GM19468 (cell line): ENCODE measurements around the gene ADAM12.

Experiments used
- ATAC-seq: cut with Tn5 transposase; IDR thresholded peaks from one replicate; pipeline ENCODE4 v1.9.1; 2021; ENCODE audit warnings: mild to moderate bottlenecking, moderate library complexity, moderate number of reproducible peaks; ENCODE audit not compliant: unreplicated experiment; ENCODE audit errors: extremely low read depth

The ADAM12 gene

DNA sequence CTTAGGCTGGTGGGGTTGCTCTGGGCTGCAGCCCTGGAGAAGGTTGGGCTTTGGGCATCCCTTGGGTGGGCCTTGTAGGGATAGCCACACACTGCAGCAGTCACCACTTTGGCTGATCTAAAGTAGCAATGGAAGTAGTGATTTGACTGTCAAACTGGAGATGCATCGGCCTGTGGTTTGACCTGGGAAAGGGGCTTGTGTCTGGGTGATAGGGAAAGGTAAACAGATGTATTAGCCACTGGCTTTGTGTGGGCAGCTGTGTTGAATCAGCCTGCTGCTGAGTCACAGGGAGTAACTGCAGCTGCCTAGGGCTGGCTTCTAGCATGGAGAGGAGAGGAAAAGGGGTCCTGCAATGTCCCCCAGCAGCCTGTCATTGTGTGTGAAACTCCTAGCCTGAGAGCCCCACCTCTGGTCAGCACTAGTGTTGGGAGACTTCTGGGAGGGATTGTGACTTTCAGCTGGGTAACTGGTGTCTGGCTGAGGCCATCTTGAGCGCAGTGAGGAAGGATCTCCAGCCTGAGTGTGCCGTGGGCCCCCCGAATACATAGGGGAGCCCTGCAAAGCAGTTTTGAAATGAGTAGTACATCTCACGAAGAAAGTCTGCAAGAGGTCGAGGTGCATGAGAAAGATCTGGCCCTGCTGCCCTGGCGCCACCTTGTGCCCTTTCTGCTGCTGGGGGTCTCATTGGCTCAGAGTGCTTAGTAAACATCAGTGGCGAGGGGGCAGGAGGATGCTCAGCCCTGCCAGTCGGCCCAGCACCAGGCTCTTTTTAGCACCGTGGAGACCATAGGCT lies 374.6 kb downstream of the ADAM12 start:
- ATAC-seq = no peak

DNA sequence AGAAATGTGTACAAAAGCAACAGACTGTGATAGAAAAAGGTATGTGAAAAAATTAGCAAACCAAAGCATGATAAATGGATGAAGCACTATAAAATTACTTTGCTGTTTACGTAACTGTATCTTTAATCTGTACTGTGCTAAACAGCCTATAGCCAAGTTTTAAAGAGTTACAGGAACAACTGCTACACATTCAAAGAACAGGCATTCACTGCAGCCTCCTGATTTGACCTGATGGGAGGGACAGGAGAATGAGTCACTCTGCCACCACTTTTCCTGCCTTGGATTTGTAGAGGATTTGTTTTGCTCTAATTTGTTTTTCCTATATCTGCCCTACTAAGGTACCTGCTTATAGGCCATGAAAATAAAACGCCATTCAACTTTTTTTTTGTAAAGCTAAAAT lies 375.8 kb downstream of the ADAM12 start:
- no peak for ATAC-seq

DNA sequence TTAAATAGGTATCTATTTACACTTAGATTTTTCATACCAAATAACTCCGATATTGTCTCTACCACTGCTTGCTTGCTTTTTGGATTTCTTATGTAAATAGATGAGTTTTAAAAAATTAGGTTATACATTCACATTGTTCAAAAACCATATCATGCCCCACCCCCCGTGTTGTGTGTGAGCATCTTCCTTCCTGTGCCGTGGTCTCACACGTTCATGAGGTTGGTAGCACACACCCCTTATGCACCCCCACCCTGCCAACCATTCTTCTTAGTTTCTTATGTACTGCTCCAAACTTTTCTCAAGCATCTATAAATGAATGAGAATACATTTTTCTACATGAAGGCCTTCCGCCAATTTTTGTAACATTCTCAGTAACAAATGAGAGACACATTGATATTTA lies 376.3 kb downstream of the ADAM12 start:
- no peak for ATAC-seq

GRCh38 chr10:126009650-126010049 lies 378.6 kb downstream of the ADAM12 start:
- no peak for ATAC-seq

- ATAC-seq = no peak
Measured at GRCh38 chr10:126006906-126007305, 381.4 kb downstream of the ADAM12 start.

DNA sequence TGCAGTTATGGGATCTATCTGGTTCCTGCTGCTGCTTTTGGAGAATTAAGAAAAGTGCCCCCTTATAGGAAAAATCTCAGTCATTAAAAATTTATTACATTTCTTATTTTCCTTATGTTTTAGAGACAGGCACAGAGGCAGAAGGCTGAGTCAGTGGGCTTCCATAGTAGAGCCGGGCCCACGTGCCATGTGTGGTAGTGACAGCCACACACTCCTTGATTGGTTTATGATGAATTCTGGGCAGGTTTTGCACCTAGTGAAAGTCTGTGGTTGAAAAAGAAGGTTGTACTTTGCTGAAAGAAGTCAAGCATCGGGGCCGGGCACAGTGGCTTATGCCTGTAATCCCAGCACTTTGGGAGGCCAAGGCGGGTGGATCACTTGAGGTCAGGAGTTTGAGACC lies 382.0 kb downstream of the ADAM12 start:
- ATAC-seq = no peak

DNA sequence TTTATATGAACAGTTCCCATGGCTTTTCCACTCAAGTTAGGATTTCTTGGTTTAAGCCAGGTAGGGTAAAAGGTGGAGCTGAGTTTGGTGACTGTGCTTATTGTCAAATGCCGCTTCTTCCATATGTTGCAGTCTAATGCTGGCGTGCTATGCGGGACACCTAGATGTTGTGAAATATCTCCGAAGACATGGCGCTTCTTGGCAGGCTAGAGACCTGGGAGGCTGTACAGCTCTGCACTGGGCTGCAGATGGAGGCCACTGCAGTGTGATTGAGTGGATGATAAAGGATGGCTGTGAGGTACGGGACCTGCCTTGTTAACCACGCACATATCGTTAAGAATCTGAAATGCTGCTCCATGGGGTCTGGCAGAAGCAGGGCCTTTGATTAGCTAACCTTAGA lies 383.5 kb downstream of the ADAM12 start:
- no peak for ATAC-seq

DNA sequence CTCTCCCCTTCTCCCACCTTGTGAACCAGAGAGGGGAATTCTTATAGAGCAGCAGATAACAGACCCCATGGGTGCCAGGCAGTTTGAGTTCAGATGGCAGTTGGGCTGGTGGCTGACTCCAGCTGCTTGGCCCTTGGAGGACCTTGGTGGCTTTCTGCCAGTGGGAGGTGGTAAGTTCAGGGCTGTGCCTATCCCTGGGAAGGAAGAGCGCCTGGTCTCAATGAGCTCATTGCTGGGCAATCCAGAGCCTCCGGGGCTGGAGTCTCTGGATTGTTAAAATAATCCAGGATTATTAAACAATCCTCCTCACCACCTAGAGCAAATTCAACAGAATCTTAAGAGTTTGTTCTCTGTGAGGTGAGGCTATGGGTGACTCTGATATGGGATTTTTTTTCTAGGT lies 386.7 kb downstream of the ADAM12 start:
- no peak for ATAC-seq

- ATAC-seq = no peak
Measured at GRCh38 chr10:125999694-126000093, 388.6 kb downstream of the ADAM12 start.

DNA sequence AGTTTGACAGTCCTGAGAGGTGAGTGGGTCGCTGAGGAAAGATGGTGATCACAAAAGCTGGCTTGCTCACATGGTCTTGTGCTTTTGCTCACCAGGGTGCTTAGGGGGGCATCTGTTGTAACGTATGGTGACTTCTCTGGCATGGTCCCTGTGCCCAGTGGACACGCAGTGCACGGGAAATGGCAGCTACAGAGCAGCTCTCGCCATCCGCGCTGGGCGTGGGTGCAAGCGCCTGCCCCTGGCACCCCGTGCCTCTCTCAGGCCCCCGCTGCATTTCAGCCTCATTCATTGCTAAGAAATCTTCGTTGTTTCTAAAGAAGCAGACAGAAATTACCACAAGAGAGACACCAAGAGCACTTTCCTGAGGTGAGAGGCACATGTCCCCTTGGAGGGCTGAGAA lies 390.7 kb downstream of the ADAM12 start:
- no peak for ATAC-seq

GRCh38 chr10:125995726-125996304 lies 392.5 kb downstream of the ADAM12 start:
- no peak for ATAC-seq

GRCh38 chr10:125994601-125995000 lies 393.7 kb downstream of the ADAM12 start:
- ATAC-seq = no peak

- no peak for ATAC-seq
Measured at GRCh38 chr10:125992254-125992653, 396.0 kb downstream of the ADAM12 start.

DNA sequence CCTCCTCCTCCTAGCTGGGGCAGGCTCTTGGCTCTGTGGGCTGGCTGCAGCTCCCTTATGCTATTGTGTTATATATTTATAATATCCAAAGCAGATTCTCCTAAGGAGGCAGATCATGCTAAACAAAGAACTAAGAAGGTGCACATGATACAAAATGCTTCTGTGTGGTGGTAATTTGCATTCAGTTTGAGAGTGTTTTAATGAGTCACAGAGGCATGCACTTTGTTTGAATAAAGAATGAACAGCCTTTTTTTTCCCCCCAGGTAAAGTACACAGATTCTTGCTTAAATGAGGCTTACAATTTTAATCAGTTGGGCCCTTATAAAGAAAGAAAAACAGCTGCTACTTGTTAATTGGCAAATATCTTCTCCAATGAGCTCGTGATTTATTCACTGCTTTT lies 396.9 kb downstream of the ADAM12 start:
- ATAC-seq = no peak

GRCh38 chr10:125990974-125991373 lies 397.3 kb downstream of the ADAM12 start:
- ATAC-seq = no peak

- ATAC-seq = no peak
Measured at GRCh38 chr10:125989791-125990190, 398.5 kb downstream of the ADAM12 start.

DNA sequence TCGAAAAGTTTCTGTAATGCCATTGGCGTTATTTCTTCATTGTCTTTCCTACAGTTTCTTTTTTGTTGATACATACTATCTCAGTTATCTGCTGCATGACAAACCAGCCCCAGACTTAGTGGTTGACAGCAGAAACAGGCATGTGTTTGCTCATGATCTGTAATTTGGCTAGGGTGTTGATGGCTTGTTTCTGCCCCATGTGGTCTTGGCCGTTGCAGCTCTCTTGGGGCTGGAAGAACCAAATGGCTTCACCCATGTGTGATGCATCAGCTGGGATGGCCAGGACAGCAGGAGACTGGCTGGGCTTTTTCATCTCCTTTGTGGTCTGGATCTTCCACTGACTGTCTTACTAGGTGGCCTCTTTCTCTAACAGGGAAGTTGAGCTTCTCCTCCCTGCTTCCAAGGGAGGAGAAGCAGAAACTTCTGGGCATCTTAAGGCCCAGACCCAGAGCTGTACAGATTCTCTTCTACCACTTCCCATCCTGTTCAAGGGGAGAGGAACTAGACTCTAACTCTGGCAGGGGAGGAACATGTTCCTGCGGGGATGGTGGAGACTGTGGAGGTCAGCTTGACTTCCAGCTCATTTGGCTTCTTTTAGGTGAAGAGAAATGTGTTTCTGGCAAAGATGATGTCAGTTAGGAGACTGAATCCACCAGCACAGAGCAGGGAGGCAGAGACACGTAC lies 402.6 kb downstream of the ADAM12 start:
- ATAC-seq = no peak

GRCh38 chr10:125984865-125985495 lies 403.3 kb downstream of the ADAM12 start:
- ATAC-seq = no peak

DNA sequence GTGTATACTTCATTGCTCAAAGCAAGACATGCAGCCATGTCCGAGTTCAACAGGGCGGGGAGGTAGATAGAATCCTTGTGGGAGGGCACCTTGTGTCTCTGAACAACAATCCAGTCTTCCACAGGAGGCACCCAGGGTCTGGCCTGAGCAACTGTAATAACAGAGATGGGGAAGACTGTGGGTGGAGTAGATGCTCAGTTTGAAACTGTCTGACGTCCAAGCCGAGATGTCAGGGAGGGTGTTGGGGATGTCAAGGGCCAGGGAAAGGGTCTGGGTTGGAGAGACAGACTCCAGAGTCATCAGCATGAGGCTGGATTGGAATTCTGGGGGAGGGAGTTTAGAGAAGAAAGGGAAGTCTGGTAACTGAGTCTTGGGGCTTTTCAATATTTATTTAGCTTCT lies 403.9 kb downstream of the ADAM12 start:
- no peak for ATAC-seq

DNA sequence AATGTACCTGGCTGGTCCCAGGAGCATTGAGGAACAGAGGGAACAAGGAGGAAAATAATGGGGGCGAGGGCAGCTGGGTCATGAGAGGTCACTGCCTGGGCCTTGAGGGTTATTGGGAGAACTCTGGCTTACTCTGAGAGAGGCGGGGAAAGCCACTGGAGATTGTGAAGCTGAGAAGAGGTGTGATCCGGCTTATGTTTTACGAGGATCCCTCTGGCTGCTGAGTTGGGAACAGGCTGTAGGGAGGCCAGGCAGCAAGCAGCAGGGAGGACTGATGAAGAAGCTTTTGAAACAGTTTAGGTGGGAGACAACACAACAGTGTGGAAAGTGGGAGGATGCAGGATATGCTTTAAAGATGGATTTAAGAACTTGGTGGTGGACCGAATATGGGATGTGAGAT lies 404.6 kb downstream of the ADAM12 start:
- ATAC-seq = no peak

DNA sequence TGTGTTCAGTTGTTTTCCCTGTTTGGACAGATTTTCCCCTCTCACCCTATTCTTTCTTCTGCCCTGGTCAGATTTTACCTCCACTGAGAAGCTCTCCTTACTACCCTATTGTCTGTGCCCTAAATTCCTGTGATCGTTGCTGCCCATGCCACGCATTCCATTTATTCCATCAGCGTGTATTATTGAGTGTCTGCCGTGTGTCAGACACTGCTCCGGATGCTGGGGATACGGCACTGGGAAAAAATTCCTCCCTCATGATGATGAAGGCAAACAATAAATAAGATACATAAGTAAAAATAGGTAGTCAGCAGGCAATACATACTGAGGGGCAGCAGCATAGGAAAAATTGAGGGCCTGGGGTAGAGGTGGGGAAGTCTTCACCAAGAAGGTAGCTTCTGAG lies 405.1 kb downstream of the ADAM12 start:
- no peak for ATAC-seq
